Measurements from ENCODE around the gene ARHGAP12.

The ARHGAP12 gene

GRCh38 chr10:31888442-31888841 is 40.2 kb downstream of the ARHGAP12 start:
- Histone ChIP-seq H3K9me3 (ENCODE audit: insufficient read depth, low read length) (no peaks in the 10 kb centered on the region), H3K36me3 (ENCODE audit: low read length) (no peaks in the 10 kb centered on the region), H3K79me2 (ENCODE audit: insufficient read depth, low read length) (peaks cover 4% of the 10 kb centered on the region; the same call in 1 of the 2 replicates), H3K4me2 (ENCODE audit: low read depth, low read length, poor library complexity, severe bottlenecking) (no peak overlapping the region), H2AFZ (ENCODE audit: low read depth, low read length, severe bottlenecking) (no peak overlapping the region), H3K27ac (ENCODE audit: low read depth, low read length) (no peak overlapping the region), H3K4me3 (ENCODE audit: insufficient read depth, low read length, poor library complexity, severe bottlenecking) (no peak overlapping the region), H4K20me1 (ENCODE audit: low read depth, low read length) (no peaks in the 10 kb centered on the region; the same call in 1 of the 2 replicates), H3K9ac (ENCODE audit: low read length) (no peak overlapping the region), H3K27me3 (ENCODE audit: low read length) (no peaks in the 10 kb centered on the region), H3F3A (ENCODE audit: insufficient read depth) (no peaks in the 10 kb centered on the region), H3K9me2 (replicated peaks; ENCODE audit: insufficient read depth, low read length) (no peaks in the 10 kb centered on the region)
- TF ChIP-seq CTCF (IDR thresholded peaks at IDR 0.05; ENCODE audit: insufficient read depth, low read length, poor library complexity, severe bottlenecking) (no peak), EZH2phosphoT487 (conservative IDR thresholded peaks at IDR 0.05; ENCODE audit: low read length) (no peak)

- Histone ChIP-seq H4K20me1 (ENCODE audit: low read depth, low read length) (no peaks in the 10 kb centered on the region; the same call in 1 of the 2 replicates), H3K27me3 (ENCODE audit: low read length) (no peaks in the 10 kb centered on the region), H3K9me2 (replicated peaks; ENCODE audit: insufficient read depth, low read length) (no peaks in the 10 kb centered on the region), H3K9ac (ENCODE audit: low read length) (no peak overlapping the region), H3K36me3 (ENCODE audit: low read length) (no peaks in the 10 kb centered on the region), H3K79me2 (ENCODE audit: insufficient read depth, low read length) (peaks cover 4% of the 10 kb centered on the region; the same call in 1 of the 2 replicates), H3K4me3 (ENCODE audit: insufficient read depth, low read length, poor library complexity, severe bottlenecking) (no peak overlapping the region), H3K9me3 (ENCODE audit: insufficient read depth, low read length) (no peaks in the 10 kb centered on the region), H2AFZ (ENCODE audit: low read depth, low read length, severe bottlenecking) (no peak overlapping the region), H3F3A (ENCODE audit: insufficient read depth) (no peaks in the 10 kb centered on the region), H3K27ac (ENCODE audit: low read depth, low read length) (no peak overlapping the region), H3K4me2 (ENCODE audit: low read depth, low read length, poor library complexity, severe bottlenecking) (no peak overlapping the region)
- TF ChIP-seq EZH2phosphoT487 (conservative IDR thresholded peaks at IDR 0.05; ENCODE audit: low read length) (no peak), CTCF (IDR thresholded peaks at IDR 0.05; ENCODE audit: insufficient read depth, low read length, poor library complexity, severe bottlenecking) (no peak)
These were observed 40.8 kb downstream of the ARHGAP12 start for GRCh38 chr10:31887850-31888249.

- no peak overlapping the region for H3K4me2 ChIP-seq (ENCODE audit: low read depth, low read length, poor library complexity, severe bottlenecking)
These were observed 41.7 kb downstream of the ARHGAP12 start for GRCh38 chr10:31886885-31887284.

More at GRCh38 chr10:31886885-31887284, 41.7 kb downstream of the ARHGAP12 start:
- H3K79me2 ChIP-seq (ENCODE audit: insufficient read depth, low read length): peaks cover 4% of the 10 kb centered on the region; the same call in 1 of the 2 replicates
- no peaks in the 10 kb centered on the region for H3K9me3 ChIP-seq (ENCODE audit: insufficient read depth, low read length)
- no peak overlapping the region for H3K9ac ChIP-seq (ENCODE audit: low read length)
- no peak overlapping the region for H3K27ac ChIP-seq (ENCODE audit: low read depth, low read length)
- no peaks in the 10 kb centered on the region for H3K9me2 ChIP-seq (replicated peaks; ENCODE audit: insufficient read depth, low read length)
- H3F3A ChIP-seq (ENCODE audit: insufficient read depth): no peaks in the 10 kb centered on the region
- no peaks in the 10 kb centered on the region; the same call in 1 of the 2 replicates for H4K20me1 ChIP-seq (ENCODE audit: low read depth, low read length)
- H3K4me3 ChIP-seq (ENCODE audit: insufficient read depth, low read length, poor library complexity, severe bottlenecking): no peak overlapping the region
- no peaks in the 10 kb centered on the region for H3K36me3 ChIP-seq (ENCODE audit: low read length)
- H3K27me3 ChIP-seq (ENCODE audit: low read length): no peaks in the 10 kb centered on the region
- TF ChIP-seq CTCF (IDR thresholded peaks at IDR 0.05; ENCODE audit: insufficient read depth, low read length, poor library complexity, severe bottlenecking) (no peak), EZH2phosphoT487 (conservative IDR thresholded peaks at IDR 0.05; ENCODE audit: low read length) (no peak)
- no peak overlapping the region for H2AFZ ChIP-seq (ENCODE audit: low read depth, low read length, severe bottlenecking)

Measured in SU-DHL-6 (cell line).